SU-DHL-6 (cell line): Measurements from ENCODE around the gene CYBA.

Experiments
- H2AFZ ChIP-seq: fragments of 200-600 bp; sonication (generic); 2 replicates; pipeline ENCODE4 v1.6.1; 2014; ENCODE audit warnings: low read depth, mild to moderate bottlenecking, moderate library complexity, mixed read lengths, antibody characterized with exemption, low read length; ENCODE audit not compliant: severe bottlenecking
- H3F3A ChIP-seq: fragments of 200-600 bp; shearing (Covaris generic); 2 replicates; pipeline ENCODE4 v1.6.0; 2016; ENCODE audit warnings: antibody characterized with exemption, mild to moderate bottlenecking; ENCODE audit not compliant: insufficient read depth
- H3K27ac ChIP-seq: fragments of 200-600 bp; sonication (generic); 2 replicates; pipeline ENCODE4 v1.5.1; 2016; ENCODE audit warnings: low read depth, mild to moderate bottlenecking, low read length, moderate library complexity, mixed read lengths
- H3K27me3 ChIP-seq: fragments of 200-600 bp; sonication (generic), shearing (Covaris generic); 2 replicates; pipeline ENCODE4 v1.6.0; 2014; ENCODE audit warnings: mild to moderate bottlenecking, low read length
- H3K36me3 ChIP-seq: fragments of 200-600 bp; sonication (generic); 2 replicates; pipeline ENCODE4 v1.6.1; 2014; ENCODE audit warnings: mild to moderate bottlenecking, low read length, mixed read lengths
- H3K4me2 ChIP-seq: fragments of 300-600, 200-600 bp; shearing (Covaris generic), sonication (generic); 2 replicates; pipeline ENCODE4 v1.6.0; 2014; ENCODE audit warnings: low read length, low read depth, mild to moderate bottlenecking; ENCODE audit not compliant: poor library complexity, severe bottlenecking
- H3K4me3 ChIP-seq: fragments of 200-600 bp; sonication (generic); 2 replicates; pipeline ENCODE4 v1.5.1; 2014; ENCODE audit warnings: antibody characterized with exemption, low read length, mild to moderate bottlenecking, mixed read lengths; ENCODE audit not compliant: insufficient read depth, poor library complexity, severe bottlenecking
- H3K79me2 ChIP-seq: fragments of 200-600 bp; sonication (generic); 2 replicates; pipeline ENCODE4 v1.6.1; 2014; ENCODE audit warnings: mild to moderate bottlenecking, low read length, moderate library complexity; ENCODE audit not compliant: insufficient read depth
- H3K9ac ChIP-seq: fragments of 200-600 bp; sonication (generic); 2 replicates; pipeline ENCODE4 v1.7.0; 2014; ENCODE audit warnings: mild to moderate bottlenecking, low read length
- H3K9me2 ChIP-seq: fragments of 200-600 bp; sonication (generic); replicated peaks from 2 replicates; pipeline ENCODE4 v1.6.1; 2014; ENCODE audit warnings: low read length; ENCODE audit not compliant: insufficient read depth
- H3K9me3 ChIP-seq: fragments of 200-600 bp; sonication (generic); 2 replicates; pipeline ENCODE4 v1.6.1; 2014; ENCODE audit warnings: low read length, mixed read lengths; ENCODE audit not compliant: insufficient read depth
- H4K20me1 ChIP-seq: fragments of 200-600 bp; sonication (generic); 2 replicates; pipeline ENCODE4 v1.6.1; 2014; ENCODE audit warnings: low read depth, mild to moderate bottlenecking, antibody characterized with exemption, low read length, moderate library complexity, mixed read lengths
- EZH2phosphoT487 ChIP-seq: fragments of 200-600 bp; sonication (generic), shearing (Covaris generic); conservative IDR thresholded peaks from 2 replicates; pipeline ENCODE4 v1.6.1; 2018; ENCODE audit warnings: mild to moderate bottlenecking, antibody characterized with exemption, low read length, moderate library complexity, mixed read lengths
- TF ChIP-seq, protein P1 (sequence below): fragments of 200-600 bp; sonication (generic); IDR thresholded peaks from one replicate; pipeline ENCODE4 v1.5.1; 2017; ENCODE audit warnings: antibody characterized with exemption, mild to moderate bottlenecking, low read length, moderate library complexity; ENCODE audit not compliant: insufficient read depth, poor library complexity, severe bottlenecking

Gene CYBA

DNA sequence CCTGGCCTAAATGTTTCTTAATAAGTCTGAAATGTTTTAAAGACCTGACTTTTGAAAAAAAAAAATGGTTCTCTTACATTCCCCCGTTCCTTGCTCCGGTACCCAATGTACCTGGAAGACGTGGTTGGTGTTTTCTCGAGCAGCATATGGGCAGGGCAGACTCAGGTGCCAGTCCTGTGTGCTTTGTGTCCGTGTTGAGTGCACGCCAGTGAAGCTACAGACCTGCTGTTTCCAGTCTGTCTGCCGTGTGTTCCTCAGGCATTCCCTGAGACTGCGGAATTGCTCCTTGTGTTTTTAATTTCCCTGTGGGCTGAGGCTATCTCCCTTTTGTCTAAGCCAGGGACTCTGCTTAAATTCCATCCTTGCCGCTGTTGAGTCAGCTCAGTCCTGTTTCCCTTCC is 24.2 kb downstream of the CYBA start:
- Histone ChIP-seq H3K9ac (no peak overlapping the region), H3K9me3 (no peaks in the 10 kb centered on the region), H3K79me2 (no peaks in the 10 kb centered on the region), H3K36me3 (no peaks in the 10 kb centered on the region), H3F3A (no peaks in the 10 kb centered on the region), H3K4me3 (no peak overlapping the region), H4K20me1 (no peaks in the 10 kb centered on the region), H3K9me2 (no peaks in the 10 kb centered on the region), H3K27me3 (no peaks in the 10 kb centered on the region), H2AFZ (no peak overlapping the region), H3K27ac (no peak overlapping the region), H3K4me2 (no peak overlapping the region)
- no peak for TF ChIP-seq EZH2phosphoT487
- TF ChIP-seq, protein P1, sequence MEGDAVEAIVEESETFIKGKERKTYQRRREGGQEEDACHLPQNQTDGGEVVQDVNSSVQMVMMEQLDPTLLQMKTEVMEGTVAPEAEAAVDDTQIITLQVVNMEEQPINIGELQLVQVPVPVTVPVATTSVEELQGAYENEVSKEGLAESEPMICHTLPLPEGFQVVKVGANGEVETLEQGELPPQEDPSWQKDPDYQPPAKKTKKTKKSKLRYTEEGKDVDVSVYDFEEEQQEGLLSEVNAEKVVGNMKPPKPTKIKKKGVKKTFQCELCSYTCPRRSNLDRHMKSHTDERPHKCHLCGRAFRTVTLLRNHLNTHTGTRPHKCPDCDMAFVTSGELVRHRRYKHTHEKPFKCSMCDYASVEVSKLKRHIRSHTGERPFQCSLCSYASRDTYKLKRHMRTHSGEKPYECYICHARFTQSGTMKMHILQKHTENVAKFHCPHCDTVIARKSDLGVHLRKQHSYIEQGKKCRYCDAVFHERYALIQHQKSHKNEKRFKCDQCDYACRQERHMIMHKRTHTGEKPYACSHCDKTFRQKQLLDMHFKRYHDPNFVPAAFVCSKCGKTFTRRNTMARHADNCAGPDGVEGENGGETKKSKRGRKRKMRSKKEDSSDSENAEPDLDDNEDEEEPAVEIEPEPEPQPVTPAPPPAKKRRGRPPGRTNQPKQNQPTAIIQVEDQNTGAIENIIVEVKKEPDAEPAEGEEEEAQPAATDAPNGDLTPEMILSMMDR: no peak

DNA sequence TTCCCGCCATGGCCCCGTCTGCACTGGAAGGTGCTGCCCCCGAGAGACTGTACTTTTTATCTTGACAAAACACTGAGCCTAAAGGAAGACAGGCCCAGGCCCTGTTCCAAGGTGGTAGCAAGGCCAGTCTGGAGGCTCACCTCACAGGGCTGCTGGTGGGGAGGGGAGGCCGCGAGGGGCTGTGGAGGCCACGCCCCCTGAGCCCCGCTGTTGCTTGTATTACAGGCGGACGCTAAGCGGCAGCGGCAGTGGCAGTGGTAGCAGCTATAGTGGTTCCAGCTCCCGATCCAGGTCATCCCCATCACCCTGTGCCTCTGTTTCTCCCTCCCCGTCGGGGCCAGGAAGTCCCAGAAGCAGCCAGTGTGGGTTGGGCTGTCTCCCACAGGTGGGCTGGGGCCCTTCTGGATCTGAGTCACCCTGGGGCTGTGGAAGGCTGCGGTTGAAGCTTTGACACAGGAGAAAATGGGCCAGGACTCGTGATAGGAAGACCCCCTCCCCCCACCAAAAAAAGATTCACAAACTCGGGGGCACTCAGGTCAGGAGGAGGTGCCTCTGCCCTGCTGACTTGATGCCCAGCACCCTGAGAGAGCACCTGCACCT is 25.8 kb downstream of the CYBA start:
- Histone ChIP-seq H3K4me3 (no peak overlapping the region), H3K79me2 (no peaks in the 10 kb centered on the region), H3K36me3 (no peaks in the 10 kb centered on the region), H3F3A (no peaks in the 10 kb centered on the region), H3K27me3 (no peaks in the 10 kb centered on the region), H3K9me3 (no peaks in the 10 kb centered on the region), H4K20me1 (no peaks in the 10 kb centered on the region), H2AFZ (no peak overlapping the region), H3K4me2 (no peak overlapping the region), H3K9ac (no peak overlapping the region), H3K9me2 (no peaks in the 10 kb centered on the region), H3K27ac (no peak overlapping the region)
- TF ChIP-seq EZH2phosphoT487: no peak
- TF ChIP-seq, protein P1: no peak

DNA sequence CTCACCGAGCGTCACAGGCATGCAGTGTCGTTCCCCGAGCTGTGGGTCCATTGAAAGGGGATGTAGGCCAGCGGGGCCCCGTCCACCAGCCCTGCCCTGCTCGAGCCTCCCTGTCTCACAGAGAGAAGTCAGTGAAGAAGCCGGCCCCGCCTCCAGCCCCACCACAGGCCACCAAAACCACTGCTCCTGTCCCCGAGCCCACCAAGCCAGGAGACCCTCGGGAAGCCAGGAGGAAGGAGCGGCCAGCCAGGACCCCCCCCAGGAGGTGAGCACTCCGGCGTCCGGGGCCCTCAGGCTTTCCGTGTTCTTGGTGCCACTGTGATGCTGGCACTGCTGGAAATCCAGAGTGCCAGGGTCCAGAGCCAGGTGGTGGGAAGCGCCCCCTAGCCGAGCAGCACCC is 26.4 kb downstream of the CYBA start:
- Histone ChIP-seq H3K9ac (no peak overlapping the region), H3K4me2 (no peak overlapping the region), H3K27me3 (no peaks in the 10 kb centered on the region), H3K27ac (no peak overlapping the region), H2AFZ (no peak overlapping the region), H3K4me3 (no peak overlapping the region), H3F3A (no peaks in the 10 kb centered on the region), H3K79me2 (no peaks in the 10 kb centered on the region), H3K9me3 (no peaks in the 10 kb centered on the region), H4K20me1 (no peaks in the 10 kb centered on the region), H3K9me2 (no peaks in the 10 kb centered on the region), H3K36me3 (no peaks in the 10 kb centered on the region)
- no peak for TF ChIP-seq EZH2phosphoT487
- TF ChIP-seq, protein P1: no peak
